HepG2 (cell line): ENCODE data around the gene GPR17.

Experiments used
- ATF2 ChIP-seq: sonication (generic); formaldehyde crosslinking; IDR thresholded peaks from 2 replicates; pipeline ENCODE4 v1.4.0; 2020; ENCODE audit warnings: missing genetic modification reagents
- CTCF ChIP-seq: sonication (generic); formaldehyde crosslinking; IDR thresholded peaks from 2 replicates; pipeline ENCODE4 v1.5.0; 2020; ENCODE audit warnings: mild to moderate bottlenecking, missing genetic modification reagents, moderate library complexity
- EZH2 ChIP-seq: conservative IDR thresholded peaks from 2 replicates; pipeline ENCODE4 v1.6.1; 2012; ENCODE audit warnings: mild to moderate bottlenecking, low read depth, low read length, moderate library complexity
- GABPA ChIP-seq, 2 experiments: IDR thresholded peaks; 2 replicates each; pipeline ENCODE4 v1.6.1; 2011 to 2016; ENCODE audit warnings: low read depth in 2 of 2, low read length in 1 of 2, missing biosample characterization in 1 of 2, missing genetic modification characterization in 1 of 2
- POGZ ChIP-seq: sonication (generic); formaldehyde crosslinking; IDR thresholded peaks from 2 replicates; pipeline ENCODE4 v1.4.0; 2020; ENCODE audit warnings: mild to moderate bottlenecking, missing genetic modification reagents
- SMAD3 ChIP-seq: sonication (generic); formaldehyde crosslinking; IDR thresholded peaks from 2 replicates; pipeline ENCODE4 v1.4.0; 2020; ENCODE audit warnings: missing genetic modification reagents
- ZNF275 ChIP-seq: sonication (generic); formaldehyde crosslinking; IDR thresholded peaks from 2 replicates; pipeline ENCODE4 v1.8.0; 2022; ENCODE audit warnings: missing genetic modification reagents, mild to moderate bottlenecking, inconsistent platforms, borderline replicate concordance
- ZNF513 ChIP-seq: sonication (generic); formaldehyde crosslinking; conservative IDR thresholded peaks from 2 replicates; pipeline ENCODE4 v1.5.0; 2020; ENCODE audit warnings: missing genetic modification reagents

GRCh38 chr2:127631997-127632581 lies 13.9 kb upstream of the GPR17 start:
- TF ChIP-seq CTCF: no peak
- TF ChIP-seq ZNF275 (CRISPR knock-in tag): no peak
- TF ChIP-seq SMAD3 (CRISPR knock-in tag): no peak
- TF ChIP-seq EZH2: no peak
- TF ChIP-seq POGZ: no peak
- no peak for TF ChIP-seq ZNF513
- TF ChIP-seq GABPA (IDR thresholded peaks at IDR 0.05; ENCODE audit: low read depth, low read length): no peak
- no peak for TF ChIP-seq GABPA (CRISPR knock-in tag; IDR thresholded peaks at IDR 0.05; ENCODE audit: low read depth)
- no peak for TF ChIP-seq ATF2
